C4-2B (cell line): ENCODE results near the gene KIAA1549.
"Not testable (repeated sequence)": the region's sequence is repeated elsewhere in the genome, so short reads cannot be mapped to it uniquely, and the experiment has no call there.

Experiments used
- H3K27ac ChIP-seq: fragments of 450-650 bp; 2 replicates; pipeline ENCODE4 v1.5.1; 2017
- ZFX ChIP-seq: fragments of 450-650 bp; IDR thresholded peaks from 2 replicates; pipeline ENCODE4 v1.6.1; 2017
- TF ChIP-seq, protein P1 (sequence below): fragments of 450-650 bp; conservative IDR thresholded peaks from 2 replicates; pipeline ENCODE4 v1.5.1; 2017; ENCODE audit warnings: mild to moderate bottlenecking

KIAA1549 gene

DNA sequence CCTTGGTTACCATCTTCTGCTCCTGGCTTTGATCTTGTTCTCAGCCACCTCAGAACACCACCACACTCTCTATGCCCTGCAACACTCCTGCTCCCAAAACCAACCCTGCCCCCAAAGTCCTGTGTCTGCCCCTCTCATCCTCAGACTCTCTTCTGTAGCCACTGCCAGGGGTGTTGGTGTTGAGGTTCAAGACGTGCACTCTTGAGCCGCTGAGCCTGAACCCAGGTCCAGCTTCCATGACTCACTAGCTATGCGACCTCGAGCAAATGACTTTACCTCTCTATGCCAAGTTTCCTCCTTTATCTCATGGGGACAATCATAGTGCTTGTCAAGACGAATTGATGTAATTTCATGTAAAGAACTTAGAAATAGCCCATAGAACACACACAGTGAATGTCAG, 182.4 kb downstream of the KIAA1549 start:
- no peak overlapping the region for H3K27ac ChIP-seq
- TF ChIP-seq, protein P1, sequence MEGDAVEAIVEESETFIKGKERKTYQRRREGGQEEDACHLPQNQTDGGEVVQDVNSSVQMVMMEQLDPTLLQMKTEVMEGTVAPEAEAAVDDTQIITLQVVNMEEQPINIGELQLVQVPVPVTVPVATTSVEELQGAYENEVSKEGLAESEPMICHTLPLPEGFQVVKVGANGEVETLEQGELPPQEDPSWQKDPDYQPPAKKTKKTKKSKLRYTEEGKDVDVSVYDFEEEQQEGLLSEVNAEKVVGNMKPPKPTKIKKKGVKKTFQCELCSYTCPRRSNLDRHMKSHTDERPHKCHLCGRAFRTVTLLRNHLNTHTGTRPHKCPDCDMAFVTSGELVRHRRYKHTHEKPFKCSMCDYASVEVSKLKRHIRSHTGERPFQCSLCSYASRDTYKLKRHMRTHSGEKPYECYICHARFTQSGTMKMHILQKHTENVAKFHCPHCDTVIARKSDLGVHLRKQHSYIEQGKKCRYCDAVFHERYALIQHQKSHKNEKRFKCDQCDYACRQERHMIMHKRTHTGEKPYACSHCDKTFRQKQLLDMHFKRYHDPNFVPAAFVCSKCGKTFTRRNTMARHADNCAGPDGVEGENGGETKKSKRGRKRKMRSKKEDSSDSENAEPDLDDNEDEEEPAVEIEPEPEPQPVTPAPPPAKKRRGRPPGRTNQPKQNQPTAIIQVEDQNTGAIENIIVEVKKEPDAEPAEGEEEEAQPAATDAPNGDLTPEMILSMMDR, result no peak
- no peak for TF ChIP-seq ZFX

DNA sequence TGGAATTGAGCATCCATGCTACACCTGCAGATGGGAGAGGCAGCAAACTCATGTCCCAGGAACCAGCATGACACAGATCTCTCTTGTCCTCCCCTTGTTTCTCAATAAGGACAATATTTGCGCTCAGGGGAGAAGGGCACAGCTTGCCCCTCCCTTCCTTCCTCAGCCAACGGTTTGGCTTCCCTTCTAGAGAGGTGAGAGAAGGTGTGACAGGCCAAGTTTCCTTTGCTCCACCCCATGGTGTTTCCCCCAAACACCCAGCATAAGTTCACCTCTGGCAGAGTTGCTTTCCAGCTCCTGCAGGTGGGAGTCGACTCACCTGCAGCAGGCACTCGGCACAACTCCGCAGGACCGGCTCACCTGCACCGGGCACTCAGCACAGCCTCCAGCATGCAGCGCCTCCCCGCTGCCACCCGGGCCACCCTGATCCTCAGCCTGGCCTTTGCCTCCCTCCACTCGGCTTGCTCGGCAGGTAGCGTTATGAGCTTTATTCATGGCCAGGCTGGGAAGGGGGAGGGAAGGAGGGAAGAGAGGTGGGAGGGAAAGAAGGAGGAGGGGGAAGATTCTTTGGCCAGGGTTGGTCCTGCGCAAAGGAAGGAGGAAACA, 183.4 kb downstream of the KIAA1549 start, which contains the start of the genes ATP6V0A4 and TMEM213:
TSS of gene ATP6V0A4 (minus strand) at position 482 of the 606 bp plus-strand sequence. CDS start 26,949 bp downstream, outside the sequence.
TSS of gene TMEM213 (plus strand) at position 280 of the 606 bp plus-strand sequence. CDS start at position 391, 111 bp downstream.
- TF ChIP-seq, protein P1, result no peak
- no peak for TF ChIP-seq ZFX
- no peak within 1 kb of the TSS for H3K27ac ChIP-seq

DNA sequence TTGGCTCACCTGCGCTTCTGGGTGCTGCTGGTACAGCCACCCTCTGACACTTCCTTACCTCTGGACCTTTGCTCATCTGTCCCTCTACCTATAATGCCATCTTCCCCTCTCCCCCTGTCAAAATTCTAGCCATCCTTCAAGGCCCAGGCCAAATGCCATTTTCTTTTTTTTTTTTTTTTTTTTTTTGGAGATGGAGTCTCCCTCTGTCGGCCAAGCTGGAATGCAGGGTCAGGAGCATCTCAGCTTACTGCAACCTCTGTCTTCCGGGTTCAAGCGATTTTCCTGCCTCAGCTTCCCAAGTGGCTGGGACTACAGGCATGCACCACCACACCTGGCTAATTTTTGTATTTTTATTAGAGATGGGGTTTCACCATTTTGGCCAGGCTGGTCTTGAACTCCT, 184.1 kb downstream of the KIAA1549 start:
- not testable (repeated sequence) for H3K27ac ChIP-seq

DNA sequence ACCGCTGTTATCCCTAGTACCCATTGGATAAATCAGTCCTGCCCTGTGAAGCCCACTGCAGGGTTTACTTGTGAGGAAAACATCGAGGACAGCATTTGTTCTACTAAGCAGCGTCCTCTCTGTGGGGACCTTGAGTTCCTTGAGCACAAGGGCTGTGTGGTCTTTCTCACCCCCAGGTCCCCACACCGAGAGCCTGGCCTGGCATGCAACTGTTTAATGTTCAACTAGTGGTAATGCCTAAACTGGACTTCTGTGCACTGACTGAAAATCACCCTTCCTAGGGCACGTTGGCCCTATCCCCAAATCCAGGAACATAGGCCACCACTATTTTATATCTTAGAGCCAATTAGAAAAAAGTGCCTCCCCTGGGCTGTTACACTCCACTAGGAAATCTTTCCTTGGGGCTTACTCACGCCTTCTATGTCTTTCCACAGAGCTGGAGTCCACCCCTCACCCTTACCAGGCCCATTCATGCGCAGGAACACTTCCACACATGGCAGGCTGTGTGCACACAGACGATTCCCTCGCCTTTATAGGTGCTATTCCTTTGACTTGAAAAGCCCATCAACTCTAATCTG, 185.1 kb downstream of the KIAA1549 start:
- H3K27ac ChIP-seq, result no peak overlapping the region
- TF ChIP-seq ZFX, result no peak
- TF ChIP-seq, protein P1, result no peak

DNA sequence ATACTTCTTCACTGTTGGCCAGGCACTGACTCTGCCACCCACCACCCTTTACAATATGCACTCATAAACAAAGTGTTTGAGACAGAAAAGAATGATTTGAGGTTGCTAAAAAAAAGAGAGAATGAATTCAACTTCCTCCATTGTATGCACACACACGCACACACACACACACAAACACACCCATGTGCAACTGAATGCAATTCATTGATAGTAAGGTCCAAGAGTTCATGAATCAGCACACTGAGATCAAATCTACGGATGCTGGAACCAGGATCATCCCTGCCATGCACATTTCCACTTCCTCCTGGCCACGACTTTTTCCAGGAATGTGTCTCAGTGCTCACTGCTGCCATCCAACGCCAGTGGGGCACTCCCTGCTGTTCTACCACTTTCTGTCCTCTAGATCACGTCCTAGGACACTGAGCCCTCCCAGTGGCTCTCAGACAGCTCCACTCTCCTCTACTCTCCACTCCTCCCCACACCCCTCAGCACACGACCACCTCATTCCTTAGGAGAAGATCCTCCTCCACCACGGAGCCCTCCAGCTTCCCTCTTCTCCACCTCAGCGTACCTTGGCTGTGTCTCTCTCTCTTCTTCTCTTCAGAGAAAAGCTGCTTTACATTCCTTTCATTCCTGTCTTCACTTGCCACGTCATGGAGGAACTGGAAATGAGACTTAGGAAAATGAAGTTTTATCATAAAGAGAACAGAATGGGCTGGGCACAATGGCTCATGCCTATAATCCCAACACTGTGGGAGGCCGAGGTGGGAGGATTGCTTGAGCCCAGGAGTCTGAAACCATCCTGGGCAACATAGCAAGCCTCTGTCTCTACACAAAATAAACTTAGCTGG, 195.4 kb downstream of the KIAA1549 start:
- H3K27ac ChIP-seq, result no peak overlapping the region
- TF ChIP-seq, protein P1, result no peak
- TF ChIP-seq ZFX, result no peak

DNA sequence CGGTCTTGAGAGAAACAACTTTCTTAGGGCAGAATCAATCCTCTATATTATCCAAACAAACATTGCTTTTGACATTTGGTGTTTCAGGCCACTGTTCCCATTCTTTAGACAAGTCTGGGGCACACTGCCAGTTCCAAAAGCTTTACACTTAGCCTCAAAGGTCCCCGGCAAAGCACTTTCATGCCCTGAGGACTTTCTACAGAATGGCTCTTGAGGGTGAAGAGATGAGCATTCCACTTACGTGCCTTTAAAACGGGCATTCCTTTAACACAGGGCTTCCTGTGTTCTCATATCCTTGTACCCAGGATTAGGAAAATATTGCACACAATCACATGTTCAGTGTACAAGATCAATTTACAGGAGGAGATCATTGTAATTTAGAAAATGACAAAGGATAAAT, 196.5 kb downstream of the KIAA1549 start:
- H3K27ac ChIP-seq, result no peak overlapping the region
- no peak for TF ChIP-seq ZFX
- TF ChIP-seq, protein P1, result no peak
